ENCODE results near the gene FBXL13.

The FBXL13 gene

GRCh38 chr7:102890971-102891692 is 183.5 kb downstream of the FBXL13 start:
- no peak for DNase-seq

GRCh38 chr7:102890292-102890970 is 184.2 kb downstream of the FBXL13 start:
- DNase-seq = no peak

- no peak for DNase-seq
Measured at GRCh38 chr7:102889851-102890250, 184.7 kb downstream of the FBXL13 start.

GRCh38 chr7:102888561-102889233 is 185.9 kb downstream of the FBXL13 start:
- DNase-seq = no peak

- no peak for DNase-seq
Measured at GRCh38 chr7:102883098-102883860, 191.3 kb downstream of the FBXL13 start.

GRCh38 chr7:102875700-102876295 is 198.8 kb downstream of the FBXL13 start:
- peak; percentile 32 for DNase-seq

- no peak for DNase-seq
Measured at GRCh38 chr7:102874966-102875365, 199.6 kb downstream of the FBXL13 start.

GRCh38 chr7:102874166-102874829 is 200.3 kb downstream of the FBXL13 start:
- DNase-seq = no peak

GRCh38 chr7:102873470-102874165 is 201.0 kb downstream of the FBXL13 start:
- DNase-seq = no peak

- DNase-seq = no peak
Measured at GRCh38 chr7:102872460-102872859, 202.1 kb downstream of the FBXL13 start.

- DNase-seq = no peak
Measured at GRCh38 chr7:102869195-102869594, 205.4 kb downstream of the FBXL13 start.

GRCh38 chr7:102866535-102867215 is 207.9 kb downstream of the FBXL13 start:
- no peak for DNase-seq

- no peak for DNase-seq
Measured at GRCh38 chr7:102864958-102865357, 209.6 kb downstream of the FBXL13 start.

GRCh38 chr7:102860351-102860811 is 214.2 kb downstream of the FBXL13 start:
- no peak for DNase-seq

- DNase-seq = no peak
Measured at GRCh38 chr7:102859799-102860125, 214.8 kb downstream of the FBXL13 start.

GRCh38 chr7:102859084-102859798 is 215.4 kb downstream of the FBXL13 start:
- DNase-seq = no peak

- no peak for DNase-seq
Measured at GRCh38 chr7:102856036-102856435, 218.6 kb downstream of the FBXL13 start.

GRCh38 chr7:102849538-102849937 is 225.1 kb downstream of the FBXL13 start:
- DNase-seq = no peak

- DNase-seq = no peak
Measured at GRCh38 chr7:102849079-102849478, 225.5 kb downstream of the FBXL13 start.

- DNase-seq = no peak
Measured at GRCh38 chr7:102845346-102845745, 229.2 kb downstream of the FBXL13 start.
